Measurements from ENCODE around the gene CALML3.

CALML3 gene

GRCh38 chr10:5528989-5529701, 4.4 kb downstream of the CALML3 start:
- no peak for DNase-seq

GRCh38 chr10:5529702-5530411, 5.1 kb downstream of the CALML3 start:
- DNase-seq, result no peak

- no peak for DNase-seq
Measured at GRCh38 chr10:5530412-5530806, 5.6 kb downstream of the CALML3 start.

GRCh38 chr10:5530846-5531557, 6.2 kb downstream of the CALML3 start:
- DNase-seq, result no peak

GRCh38 chr10:5531558-5532306, 7.0 kb downstream of the CALML3 start:
- no peak for DNase-seq

GRCh38 chr10:5532307-5532605, 7.5 kb downstream of the CALML3 start:
- no peak for DNase-seq

GRCh38 chr10:5532618-5533097, 7.9 kb downstream of the CALML3 start:
- DNase-seq, result no peak

GRCh38 chr10:5533098-5533731, 8.5 kb downstream of the CALML3 start:
- no peak for DNase-seq

GRCh38 chr10:5534051-5534821, 9.5 kb downstream of the CALML3 start:
- DNase-seq, result no peak

GRCh38 chr10:5534880-5535856, 10.4 kb downstream of the CALML3 start:
- no peak for DNase-seq

- DNase-seq, result no peak
Measured at GRCh38 chr10:5536486-5537081, 11.8 kb downstream of the CALML3 start.

GRCh38 chr10:5537684-5538083, 12.9 kb downstream of the CALML3 start:
- DNase-seq, result no peak

GRCh38 chr10:5538446-5538845, 13.7 kb downstream of the CALML3 start:
- DNase-seq, result no peak

- no peak for DNase-seq
Measured at GRCh38 chr10:5538892-5539651, 14.3 kb downstream of the CALML3 start.

- DNase-seq, result no peak
Measured at GRCh38 chr10:5540080-5540479, 15.3 kb downstream of the CALML3 start.

GRCh38 chr10:5540891-5541290, 16.1 kb downstream of the CALML3 start:
- no peak for DNase-seq

GRCh38 chr10:5542100-5542499, 17.3 kb downstream of the CALML3 start:
- DNase-seq, result no peak

- no peak for DNase-seq
Measured at GRCh38 chr10:5543623-5544022, 18.9 kb downstream of the CALML3 start.

- no peak for DNase-seq
Measured at GRCh38 chr10:5544216-5544805, 19.6 kb downstream of the CALML3 start.
